HepG2 (cell line): Measurements from ENCODE around the gene TEX14.
A peak's percentile ranks its signal among the peaks of the same experiment; 100 is the strongest.

Experiments
- ADNP ChIP-seq: sonication (generic); formaldehyde crosslinking; IDR thresholded peaks from 2 replicates; pipeline ENCODE4 v1.4.0; 2020; ENCODE audit warnings: missing genetic modification reagents
- CEBPB ChIP-seq: IDR thresholded peaks from 2 replicates; pipeline ENCODE4 v1.6.1; 2011; ENCODE audit warnings: low read depth, low read length, improper control_type of control experiment, borderline replicate concordance
- CTCF ChIP-seq: sonication (generic); formaldehyde crosslinking; IDR thresholded peaks from 2 replicates; pipeline ENCODE4 v1.5.0; 2020; ENCODE audit warnings: mild to moderate bottlenecking, missing genetic modification reagents, moderate library complexity
- MAZ ChIP-seq, 2 experiments: sonication (generic) in 1 of 2; formaldehyde crosslinking in 1 of 2; IDR thresholded peaks; 2 replicates each; pipeline versions ENCODE4 v1.5.0 to v1.6.1; 2012 to 2020; ENCODE audit warnings: low read depth in 2 of 2, mild to moderate bottlenecking in 2 of 2, borderline replicate concordance in 1 of 2, improper control_type of control experiment in 1 of 2, low read length in 1 of 2, missing genetic modification reagents in 1 of 2, moderate library complexity in 1 of 2
- PAWR ChIP-seq: sonication (generic); formaldehyde crosslinking; IDR thresholded peaks from 2 replicates; pipeline ENCODE4 v1.4.0; 2020; ENCODE audit warnings: missing genetic modification reagents, mild to moderate bottlenecking, borderline replicate concordance
- SNAPC2 ChIP-seq: sonication (generic); formaldehyde crosslinking; IDR thresholded peaks from 2 replicates; pipeline ENCODE4 v1.8.1; 2022; ENCODE audit warnings: mild to moderate bottlenecking, missing genetic modification reagents
- SRF ChIP-seq: IDR thresholded peaks from 2 replicates; pipeline ENCODE4 v1.6.1; 2011; ENCODE audit warnings: mild to moderate bottlenecking, low read depth, low read length, moderate library complexity
- ZNF318 ChIP-seq: sonication (generic); formaldehyde crosslinking; IDR thresholded peaks from 2 replicates; pipeline ENCODE4 v1.4.0; 2020; ENCODE audit warnings: mild to moderate bottlenecking, missing genetic modification reagents
- ZNF629 ChIP-seq: sonication (generic); formaldehyde crosslinking; conservative IDR thresholded peaks from 2 replicates; pipeline ENCODE4 v1.5.0; 2020; ENCODE audit warnings: missing genetic modification reagents
- ZNF740 ChIP-seq: sonication (generic); formaldehyde crosslinking; IDR thresholded peaks from 2 replicates; pipeline ENCODE4 v1.4.0; 2020; ENCODE audit warnings: missing genetic modification reagents
- ZNF879 ChIP-seq: sonication (generic); formaldehyde crosslinking; IDR thresholded peaks from 2 replicates; pipeline ENCODE4 v1.8.1; 2023; ENCODE audit warnings: missing genetic modification reagents
- TF ChIP-seq, protein P1 (sequence below): sonication (generic); formaldehyde crosslinking; IDR thresholded peaks from 2 replicates; pipeline ENCODE4 v1.8.1; 2022; ENCODE audit warnings: mild to moderate bottlenecking, missing genetic modification reagents

GRCh38 chr17:58631523-58632323, 60.1 kb downstream of the TEX14 start:
- peak; percentile 56 for TF ChIP-seq CTCF (CRISPR knock-in tag)
- peak; percentile 90; the same call in 1 of the 2 replicates for TF ChIP-seq ZNF879 (CRISPR knock-in tag)
- 0 out of 2 replicates have a peak, but pooled peaks have one; percentile 60 for TF ChIP-seq MAZ (IDR thresholded peaks at IDR 0.05; ENCODE audit: borderline replicate concordance, low read depth, low read length)
- TF ChIP-seq MAZ (CRISPR knock-in tag; IDR thresholded peaks at IDR 0.05; ENCODE audit: low read depth): no peak; the same call in 1 of the 2 replicates
- TF ChIP-seq CEBPB: peak; percentile 65; the same call in 1 of the 2 replicates
- TF ChIP-seq, protein P1, sequence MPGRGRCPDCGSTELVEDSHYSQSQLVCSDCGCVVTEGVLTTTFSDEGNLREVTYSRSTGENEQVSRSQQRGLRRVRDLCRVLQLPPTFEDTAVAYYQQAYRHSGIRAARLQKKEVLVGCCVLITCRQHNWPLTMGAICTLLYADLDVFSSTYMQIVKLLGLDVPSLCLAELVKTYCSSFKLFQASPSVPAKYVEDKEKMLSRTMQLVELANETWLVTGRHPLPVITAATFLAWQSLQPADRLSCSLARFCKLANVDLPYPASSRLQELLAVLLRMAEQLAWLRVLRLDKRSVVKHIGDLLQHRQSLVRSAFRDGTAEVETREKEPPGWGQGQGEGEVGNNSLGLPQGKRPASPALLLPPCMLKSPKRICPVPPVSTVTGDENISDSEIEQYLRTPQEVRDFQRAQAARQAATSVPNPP: peak; percentile 87; the same call in 1 of the 2 replicates
- TF ChIP-seq SNAPC2 (CRISPR knock-in tag): peak; percentile 100
- TF ChIP-seq ADNP (CRISPR knock-in tag): no peak
- TF ChIP-seq SRF: peak; percentile 86
- no peak for TF ChIP-seq PAWR (CRISPR knock-in tag)
- TF ChIP-seq ZNF318 (CRISPR knock-in tag): no peak
- peak; percentile 48; the same call in 1 of the 2 replicates for TF ChIP-seq ZNF629 (CRISPR knock-in tag)
- TF ChIP-seq ZNF740: peak; percentile 84
